HCT116 (cell line): ENCODE results near the gene GTF2H4.

Source experiments
- CEBPB ChIP-seq: IDR thresholded peaks from 2 replicates; pipeline ENCODE4 v1.6.1; 2012; ENCODE audit warnings: low read depth
- EZH2 ChIP-seq: fragments of 200-600 bp; sonication (generic); IDR thresholded peaks from 2 replicates; pipeline ENCODE4 v1.6.1; 2017; ENCODE audit warnings: antibody characterized with exemption, mixed run types
- EZH2phosphoT487 ChIP-seq: fragments of 200-600 bp; IDR thresholded peaks from 2 replicates; pipeline ENCODE4 v1.6.1; 2018; ENCODE audit warnings: antibody characterized with exemption, borderline replicate concordance
- POLR2A ChIP-seq: IDR thresholded peaks from 2 replicates; pipeline ENCODE4 v1.7.0; 2011; ENCODE audit warnings: borderline replicate concordance; ENCODE audit not compliant: insufficient read depth, insufficient read length; ENCODE audit errors: extremely low read depth
- POLR2AphosphoS5 ChIP-seq: IDR thresholded peaks from 2 replicates; pipeline ENCODE4 v1.6.1; 2011; ENCODE audit warnings: mild to moderate bottlenecking, low read depth, low read length, moderate library complexity
- RAD21 ChIP-seq: IDR thresholded peaks from 2 replicates; pipeline ENCODE4 v1.6.1; 2012; ENCODE audit warnings: low read depth, mild to moderate bottlenecking
- SRF ChIP-seq: IDR thresholded peaks from 2 replicates; pipeline ENCODE4 v1.6.1; 2012; ENCODE audit warnings: low read depth
- TCF7L2 ChIP-seq: IDR thresholded peaks from 2 replicates; pipeline ENCODE4 v1.7.0; 2011; ENCODE audit warnings: borderline replicate concordance, inconsistent platforms; ENCODE audit not compliant: insufficient read depth, insufficient read length; ENCODE audit errors: extremely low read depth
- YY1 ChIP-seq: IDR thresholded peaks from 2 replicates; pipeline ENCODE4 v1.6.1; 2011; ENCODE audit warnings: low read length, low read depth, moderate library complexity, mild to moderate bottlenecking; ENCODE audit not compliant: insufficient replicate concordance; ENCODE audit errors: extremely low read depth
- TF ChIP-seq, protein P1 (sequence below), 3 experiments: fragments of 200-600 bp in 1 of 3; sonication (generic) in 1 of 3; IDR thresholded peaks in 2 of 3; conservative IDR thresholded peaks in 1 of 3; 2 replicates each; pipeline ENCODE4 v1.5.1; 2012 to 2017; ENCODE audit warnings: low read depth in 2 of 3, low read length in 2 of 3, antibody characterized with exemption in 1 of 3, borderline replicate concordance in 1 of 3, control low read depth in 1 of 3, mild to moderate bottlenecking in 1 of 3, mixed read lengths in 1 of 3, mixed run types in 1 of 3, moderate library complexity in 1 of 3; ENCODE audit not compliant: insufficient read depth in 1 of 3
- TF ChIP-seq, protein P2 (sequence below): IDR thresholded peaks from 2 replicates; pipeline ENCODE4 v1.6.1; 2012; ENCODE audit warnings: low read depth
- TF ChIP-seq, protein P3 (sequence below): IDR thresholded peaks from 2 replicates; pipeline ENCODE4 v1.6.1; 2012

DNA sequence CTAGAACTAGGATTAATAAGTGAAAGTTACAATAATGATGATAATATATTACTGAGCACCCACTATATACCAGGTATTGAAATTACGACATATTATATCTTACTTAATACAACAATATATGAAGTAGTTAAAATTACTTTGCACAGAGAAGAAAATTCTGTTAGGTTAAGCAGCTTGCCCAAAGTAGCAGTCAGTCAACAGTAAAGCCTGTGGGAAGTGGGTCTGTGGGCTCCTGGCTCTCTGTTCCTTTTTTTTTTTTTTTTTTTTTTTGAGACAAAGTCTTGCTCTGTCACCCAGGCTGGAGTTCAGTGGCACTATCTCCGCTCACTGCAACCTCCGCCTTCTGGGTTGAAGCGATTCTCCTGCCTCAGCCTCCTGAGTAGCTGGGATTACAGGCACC, 4.8 kb upstream of the GTF2H4 start:
- TF ChIP-seq, protein P1, sequence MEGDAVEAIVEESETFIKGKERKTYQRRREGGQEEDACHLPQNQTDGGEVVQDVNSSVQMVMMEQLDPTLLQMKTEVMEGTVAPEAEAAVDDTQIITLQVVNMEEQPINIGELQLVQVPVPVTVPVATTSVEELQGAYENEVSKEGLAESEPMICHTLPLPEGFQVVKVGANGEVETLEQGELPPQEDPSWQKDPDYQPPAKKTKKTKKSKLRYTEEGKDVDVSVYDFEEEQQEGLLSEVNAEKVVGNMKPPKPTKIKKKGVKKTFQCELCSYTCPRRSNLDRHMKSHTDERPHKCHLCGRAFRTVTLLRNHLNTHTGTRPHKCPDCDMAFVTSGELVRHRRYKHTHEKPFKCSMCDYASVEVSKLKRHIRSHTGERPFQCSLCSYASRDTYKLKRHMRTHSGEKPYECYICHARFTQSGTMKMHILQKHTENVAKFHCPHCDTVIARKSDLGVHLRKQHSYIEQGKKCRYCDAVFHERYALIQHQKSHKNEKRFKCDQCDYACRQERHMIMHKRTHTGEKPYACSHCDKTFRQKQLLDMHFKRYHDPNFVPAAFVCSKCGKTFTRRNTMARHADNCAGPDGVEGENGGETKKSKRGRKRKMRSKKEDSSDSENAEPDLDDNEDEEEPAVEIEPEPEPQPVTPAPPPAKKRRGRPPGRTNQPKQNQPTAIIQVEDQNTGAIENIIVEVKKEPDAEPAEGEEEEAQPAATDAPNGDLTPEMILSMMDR (IDR thresholded peaks at IDR 0.05 in 2 of 3, conservative IDR thresholded peaks at IDR 0.05 in 1 of 3; ENCODE audit: borderline replicate concordance in 1 of 3, insufficient read depth in 1 of 3, low read depth in 2 of 3, low read length in 2 of 3), result no peak
- TF ChIP-seq YY1 (no peak), RAD21 (no peak), EZH2 (no peak), POLR2AphosphoS5 (no peak), CEBPB (no peak), EZH2phosphoT487 (no peak), TCF7L2 (no peak), SRF (no peak), POLR2A (no peak)
- TF ChIP-seq, protein P2, sequence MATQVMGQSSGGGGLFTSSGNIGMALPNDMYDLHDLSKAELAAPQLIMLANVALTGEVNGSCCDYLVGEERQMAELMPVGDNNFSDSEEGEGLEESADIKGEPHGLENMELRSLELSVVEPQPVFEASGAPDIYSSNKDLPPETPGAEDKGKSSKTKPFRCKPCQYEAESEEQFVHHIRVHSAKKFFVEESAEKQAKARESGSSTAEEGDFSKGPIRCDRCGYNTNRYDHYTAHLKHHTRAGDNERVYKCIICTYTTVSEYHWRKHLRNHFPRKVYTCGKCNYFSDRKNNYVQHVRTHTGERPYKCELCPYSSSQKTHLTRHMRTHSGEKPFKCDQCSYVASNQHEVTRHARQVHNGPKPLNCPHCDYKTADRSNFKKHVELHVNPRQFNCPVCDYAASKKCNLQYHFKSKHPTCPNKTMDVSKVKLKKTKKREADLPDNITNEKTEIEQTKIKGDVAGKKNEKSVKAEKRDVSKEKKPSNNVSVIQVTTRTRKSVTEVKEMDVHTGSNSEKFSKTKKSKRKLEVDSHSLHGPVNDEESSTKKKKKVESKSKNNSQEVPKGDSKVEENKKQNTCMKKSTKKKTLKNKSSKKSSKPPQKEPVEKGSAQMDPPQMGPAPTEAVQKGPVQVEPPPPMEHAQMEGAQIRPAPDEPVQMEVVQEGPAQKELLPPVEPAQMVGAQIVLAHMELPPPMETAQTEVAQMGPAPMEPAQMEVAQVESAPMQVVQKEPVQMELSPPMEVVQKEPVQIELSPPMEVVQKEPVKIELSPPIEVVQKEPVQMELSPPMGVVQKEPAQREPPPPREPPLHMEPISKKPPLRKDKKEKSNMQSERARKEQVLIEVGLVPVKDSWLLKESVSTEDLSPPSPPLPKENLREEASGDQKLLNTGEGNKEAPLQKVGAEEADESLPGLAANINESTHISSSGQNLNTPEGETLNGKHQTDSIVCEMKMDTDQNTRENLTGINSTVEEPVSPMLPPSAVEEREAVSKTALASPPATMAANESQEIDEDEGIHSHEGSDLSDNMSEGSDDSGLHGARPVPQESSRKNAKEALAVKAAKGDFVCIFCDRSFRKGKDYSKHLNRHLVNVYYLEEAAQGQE, result no peak
- TF ChIP-seq, protein P3, sequence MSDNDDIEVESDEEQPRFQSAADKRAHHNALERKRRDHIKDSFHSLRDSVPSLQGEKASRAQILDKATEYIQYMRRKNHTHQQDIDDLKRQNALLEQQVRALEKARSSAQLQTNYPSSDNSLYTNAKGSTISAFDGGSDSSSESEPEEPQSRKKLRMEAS, result no peak
